HPDE6-E6E7 (cell line): ENCODE results near the gene PDLIM1.
A peak's percentile ranks its signal among the peaks of the same experiment; 100 is the strongest.

Experiments
- DNase-seq: peaks from one replicate; pipeline ENCODE4 v3.0.0; 2011; ENCODE audit warnings: missing footprints; ENCODE audit errors: extremely low spot score

PDLIM1 gene

DNA sequence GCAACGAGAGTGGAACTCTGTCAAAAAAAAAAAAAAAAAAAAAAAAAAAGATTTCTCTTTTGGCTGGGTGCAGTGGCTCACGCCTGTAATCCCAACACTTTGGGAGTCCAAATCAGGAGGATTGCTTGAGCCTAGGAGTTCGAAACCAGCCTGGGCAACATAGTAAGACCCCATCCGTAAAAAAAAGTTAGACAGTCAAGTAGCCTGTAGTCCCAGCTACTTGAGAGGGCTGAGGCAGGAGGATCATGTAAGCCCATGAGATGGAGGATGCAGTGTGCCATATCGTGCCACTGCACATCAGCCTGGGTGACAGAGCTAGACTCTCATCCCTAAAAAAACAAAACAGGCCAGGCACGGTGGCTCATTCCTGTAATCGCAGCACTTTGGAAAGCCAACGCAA lies 25.2 kb downstream of the PDLIM1 start:
- no peak for DNase-seq

DNA sequence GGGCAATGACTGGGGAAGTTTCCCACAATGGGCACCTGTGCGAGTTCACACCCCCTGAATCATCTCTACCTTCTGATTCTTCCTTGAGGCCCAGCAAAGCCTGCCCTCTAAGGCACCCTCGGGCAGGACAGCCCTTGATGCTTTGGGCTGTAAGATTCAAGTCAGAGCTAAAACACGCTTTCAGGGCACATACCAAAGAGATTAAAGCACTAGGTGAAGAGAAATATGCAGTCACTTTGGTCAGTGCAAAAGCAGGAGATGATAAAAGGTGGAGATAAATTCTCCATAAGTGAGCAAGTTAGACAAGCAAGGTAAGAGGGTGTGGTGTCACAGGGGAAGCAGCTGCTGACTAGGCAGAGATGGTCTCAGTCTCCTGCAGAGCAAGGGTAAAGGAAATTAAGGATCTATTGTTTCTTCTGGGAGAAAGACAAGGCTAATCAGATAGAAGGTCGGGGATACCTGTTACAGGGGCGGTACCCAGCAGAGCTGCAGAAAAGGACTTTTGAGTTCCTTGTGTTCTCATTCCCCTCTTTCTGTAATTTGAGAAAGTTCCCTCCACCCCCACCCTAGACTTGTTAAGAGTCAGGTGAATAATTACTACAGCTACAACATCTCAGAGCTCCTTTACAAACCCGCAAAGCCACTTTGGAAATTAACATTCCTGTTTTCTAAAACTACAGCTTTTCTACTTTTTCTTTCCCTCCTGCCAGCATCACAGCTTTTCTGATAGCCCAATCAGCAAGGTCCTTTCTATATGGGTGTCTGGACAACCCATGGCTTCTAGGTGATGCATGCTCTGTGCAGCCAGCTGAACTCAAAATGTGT lies 26.4 kb downstream of the PDLIM1 start:
- peak; percentile 82 for DNase-seq

GRCh38 chr10:95263864-95264226 lies 27.0 kb downstream of the PDLIM1 start:
- DNase-seq, result no peak

DNA sequence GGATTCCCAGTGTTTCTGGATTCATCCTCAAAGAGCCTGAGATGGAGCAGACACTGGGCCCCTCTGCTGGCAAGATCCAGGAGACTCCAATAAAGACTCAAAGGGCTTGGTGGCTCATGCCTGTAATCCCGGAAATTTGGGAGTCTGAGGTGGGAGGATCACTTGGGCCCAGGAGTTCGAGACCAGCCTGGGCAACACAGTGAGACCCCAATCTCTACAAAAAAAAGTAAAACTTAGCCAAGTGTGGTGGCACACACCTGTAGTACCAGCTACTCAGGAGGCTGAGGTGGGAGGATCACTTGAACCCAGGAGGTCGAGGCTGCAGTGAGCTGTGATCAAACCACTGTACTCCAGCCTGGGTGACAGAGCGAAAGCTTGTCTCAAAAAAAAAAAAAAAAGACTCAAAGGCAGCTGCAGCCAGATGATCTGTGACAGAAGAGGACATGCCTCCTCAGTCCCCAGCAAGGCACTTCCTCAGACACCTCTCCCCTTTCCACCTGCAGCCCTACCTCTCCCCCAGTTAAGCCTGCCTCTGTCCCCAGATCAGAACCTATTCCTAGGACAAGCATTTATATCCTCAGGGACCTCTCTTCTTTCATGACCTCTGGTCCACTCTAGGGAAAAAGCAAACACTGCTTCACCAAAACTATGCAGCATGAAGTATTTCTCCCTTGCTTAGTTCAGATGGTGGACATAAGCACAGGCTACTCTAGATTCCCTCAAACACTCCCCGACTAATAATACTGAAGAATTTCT lies 27.9 kb downstream of the PDLIM1 start:
- DNase-seq, result no peak

GRCh38 chr10:95261926-95262325 lies 28.9 kb downstream of the PDLIM1 start:
- no peak for DNase-seq

DNA sequence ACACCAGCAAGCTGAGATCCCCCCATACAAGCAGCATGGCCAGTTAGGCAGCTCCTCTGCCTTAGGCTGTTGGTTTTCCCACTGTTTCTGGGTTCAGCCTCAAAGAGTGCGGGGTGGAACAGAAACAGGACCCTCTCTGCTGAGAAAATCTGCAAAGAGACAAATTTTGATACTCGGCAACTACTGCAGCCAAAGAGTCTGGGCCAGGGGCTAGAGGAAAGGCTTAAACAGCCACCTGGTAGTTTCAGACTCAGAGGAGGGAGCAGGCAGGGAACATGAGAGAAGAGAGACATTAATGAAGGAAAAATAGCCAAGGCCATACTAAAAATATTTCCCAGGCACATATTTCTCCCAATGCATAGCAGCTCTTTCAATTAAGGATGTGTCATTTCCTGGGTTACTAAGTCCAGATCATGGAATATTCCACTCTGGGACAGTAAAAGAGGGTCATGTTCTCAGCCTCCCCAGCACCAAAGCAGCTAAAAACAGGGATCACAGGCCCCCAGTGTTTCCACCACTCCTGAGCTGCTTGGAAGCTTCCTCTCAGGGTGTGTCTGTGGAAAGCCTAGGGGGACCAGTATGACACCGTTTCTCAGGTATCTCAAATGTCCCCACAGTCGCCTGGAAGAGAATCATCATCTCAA lies 29.8 kb downstream of the PDLIM1 start:
- no peak for DNase-seq

DNA sequence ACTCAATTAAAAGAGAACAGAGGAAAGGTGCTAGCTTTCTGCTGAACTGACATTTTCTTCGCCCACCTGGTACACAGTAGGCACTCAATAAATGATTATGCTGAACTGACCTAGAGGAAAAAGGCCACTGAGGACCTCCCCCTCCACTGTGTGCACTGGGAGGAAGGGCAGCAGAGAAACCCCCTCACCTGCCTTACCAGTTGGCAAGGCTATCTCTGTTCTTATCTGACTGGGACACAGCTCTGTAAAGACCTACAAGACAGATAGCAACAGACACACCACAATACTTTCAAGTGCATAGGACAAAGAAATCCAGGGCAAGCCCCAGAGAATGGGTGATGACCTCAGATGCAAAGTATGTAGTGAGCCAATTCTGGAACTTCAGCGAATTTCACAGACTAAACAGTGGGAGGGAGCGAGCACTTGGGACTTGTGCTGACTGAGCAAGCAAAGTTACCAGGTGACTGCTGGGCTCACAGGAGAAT lies 30.4 kb downstream of the PDLIM1 start:
- no peak for DNase-seq

- DNase-seq, result no peak
Observed at GRCh38 chr10:95257849-95258248, 33.0 kb downstream of the PDLIM1 start.

GRCh38 chr10:95256268-95256667 lies 34.5 kb downstream of the PDLIM1 start:
- no peak for DNase-seq

- no peak for DNase-seq
Observed at GRCh38 chr10:95254629-95255028, 36.2 kb downstream of the PDLIM1 start.

DNA sequence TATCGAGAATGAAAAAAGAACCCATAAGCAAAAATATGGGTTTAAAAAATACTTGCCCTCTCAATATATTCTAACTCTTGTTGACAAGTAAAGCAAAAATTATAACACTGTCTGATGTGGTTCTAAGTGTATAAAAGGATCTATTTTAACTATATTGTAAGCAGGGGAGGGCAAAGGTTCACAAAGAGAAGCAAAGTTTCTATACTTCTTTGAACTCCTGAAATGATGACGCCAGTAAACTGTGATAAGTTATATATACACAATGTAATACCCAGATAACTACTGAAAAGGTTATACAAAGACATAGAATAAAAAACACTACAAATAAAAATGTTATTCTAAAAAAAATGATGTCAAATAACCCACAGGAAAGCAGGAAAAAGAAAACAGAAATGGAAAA lies 37.1 kb downstream of the PDLIM1 start:
- DNase-seq, result no peak

DNA sequence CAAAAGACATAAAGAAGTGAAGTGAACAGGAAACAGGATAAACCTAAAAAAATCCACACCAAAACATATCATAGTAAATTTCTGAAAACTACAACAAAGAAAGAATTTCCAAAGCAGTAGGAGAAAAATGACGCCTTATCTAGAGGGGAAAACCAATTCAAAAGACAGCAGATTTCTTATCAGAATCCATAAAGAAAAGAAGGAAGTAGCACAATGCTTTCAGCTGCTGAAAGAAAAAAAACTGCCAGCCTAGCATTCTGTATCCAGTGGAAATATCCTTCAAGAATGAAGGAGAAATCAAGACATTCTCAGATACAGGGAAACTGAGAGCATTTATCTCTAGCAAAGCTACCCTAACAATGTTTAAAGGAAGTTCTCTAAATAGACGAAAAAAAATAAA lies 37.8 kb downstream of the PDLIM1 start:
- no peak for DNase-seq

DNA sequence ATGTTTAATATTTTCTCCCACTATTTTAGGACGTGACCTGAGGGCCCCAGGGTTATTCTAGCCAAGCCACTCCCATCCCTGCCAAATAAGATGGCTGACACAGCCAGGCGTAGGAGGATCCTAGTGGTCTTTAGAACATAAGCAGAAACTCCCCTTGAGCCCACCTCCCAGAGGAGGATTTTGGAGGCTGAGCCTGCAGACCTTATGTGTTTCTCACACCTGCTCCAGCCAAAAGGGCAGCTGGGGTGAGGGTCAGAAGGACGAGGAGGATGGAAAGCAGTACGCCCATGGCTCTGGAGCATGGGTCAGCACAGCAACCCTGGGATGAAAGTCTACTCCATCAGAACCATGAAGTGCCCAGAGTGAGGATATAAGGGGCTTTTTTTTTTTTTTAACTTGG lies 39.9 kb downstream of the PDLIM1 start:
- DNase-seq, result no peak

GRCh38 chr10:95249467-95249866 lies 41.3 kb downstream of the PDLIM1 start:
- no peak for DNase-seq

- no peak for DNase-seq
Observed at GRCh38 chr10:95248989-95249388, 41.8 kb downstream of the PDLIM1 start.

DNA sequence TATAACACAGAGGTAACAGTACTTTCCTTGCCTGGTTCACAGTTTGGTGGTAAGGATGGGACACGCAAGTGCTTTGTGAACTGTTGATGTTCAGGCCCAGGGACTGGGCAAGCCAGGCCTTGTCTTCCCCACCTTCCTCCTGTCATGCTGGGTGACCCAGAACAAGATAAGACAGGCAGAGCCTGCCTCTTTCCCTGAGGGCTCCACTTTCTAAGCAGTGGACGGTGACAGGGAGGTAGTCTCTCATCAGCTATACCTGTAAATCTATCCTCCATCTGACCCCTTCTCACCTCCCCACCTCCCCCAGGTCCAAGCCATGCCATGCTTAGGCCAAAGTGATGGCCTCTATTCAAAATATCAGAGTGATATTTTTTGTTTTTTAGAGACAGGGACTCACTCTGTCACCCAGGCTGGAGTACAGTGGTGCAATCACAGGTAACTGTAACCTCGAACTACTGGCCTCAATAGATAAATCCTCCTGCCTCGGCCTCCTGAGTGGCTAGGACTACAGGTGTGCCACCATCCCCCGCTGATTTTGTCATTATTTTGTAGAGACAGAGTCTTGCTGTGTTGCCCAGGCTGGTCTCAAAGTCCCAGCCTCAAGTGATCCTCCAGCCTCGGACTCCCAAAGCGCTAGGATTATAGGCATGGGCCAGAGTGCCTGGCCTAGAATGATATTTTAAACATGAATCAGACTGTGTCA lies 42.8 kb downstream of the PDLIM1 start:
- peak; percentile 90 for DNase-seq

GRCh38 chr10:95247200-95247880 lies 43.5 kb downstream of the PDLIM1 start:
- no peak for DNase-seq

DNA sequence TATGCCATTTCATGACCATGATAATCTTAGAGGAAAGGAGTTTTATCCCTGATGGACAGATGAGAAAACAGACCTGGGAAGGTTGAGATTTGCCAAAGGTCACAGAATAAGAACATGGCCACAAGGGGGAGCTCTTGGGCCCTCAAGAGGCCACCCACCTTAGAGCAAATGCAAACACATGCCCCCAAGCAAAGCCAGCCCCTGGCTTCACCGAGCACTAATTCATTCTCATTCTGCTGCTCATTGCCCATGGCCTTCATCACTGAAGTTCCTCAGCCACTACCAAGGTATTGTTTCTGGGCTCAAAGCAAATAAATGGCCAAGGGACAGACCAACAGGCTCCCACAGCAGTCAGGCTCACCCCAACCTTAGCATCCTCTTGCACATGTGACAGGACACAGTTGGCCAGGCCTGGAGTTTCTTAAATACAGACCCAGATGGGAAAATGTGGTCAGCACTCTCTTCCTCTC lies 44.2 kb downstream of the PDLIM1 start:
- DNase-seq, result no peak

GRCh38 chr10:95245425-95246055 lies 45.3 kb downstream of the PDLIM1 start:
- no peak for DNase-seq

DNA sequence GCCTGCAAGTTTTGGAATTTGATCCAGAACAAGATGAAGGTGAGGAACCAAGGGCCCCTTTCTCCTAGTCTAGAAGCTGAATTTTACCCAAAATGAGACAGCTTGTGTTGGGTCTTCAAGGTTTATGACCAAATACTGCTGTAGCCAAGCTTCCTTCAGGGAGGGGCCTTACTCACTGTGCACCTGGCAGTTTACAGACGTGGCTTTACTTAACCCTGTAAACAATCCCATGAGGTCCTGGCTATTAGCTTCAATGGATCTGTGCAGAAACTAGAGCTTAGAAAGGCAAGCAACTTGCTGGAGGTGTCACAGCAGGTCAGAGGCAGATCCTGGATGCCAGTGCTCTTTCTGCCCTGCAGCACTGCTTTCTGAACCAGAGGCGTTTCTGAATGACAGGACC lies 46.7 kb downstream of the PDLIM1 start:
- DNase-seq, result no peak

DNA sequence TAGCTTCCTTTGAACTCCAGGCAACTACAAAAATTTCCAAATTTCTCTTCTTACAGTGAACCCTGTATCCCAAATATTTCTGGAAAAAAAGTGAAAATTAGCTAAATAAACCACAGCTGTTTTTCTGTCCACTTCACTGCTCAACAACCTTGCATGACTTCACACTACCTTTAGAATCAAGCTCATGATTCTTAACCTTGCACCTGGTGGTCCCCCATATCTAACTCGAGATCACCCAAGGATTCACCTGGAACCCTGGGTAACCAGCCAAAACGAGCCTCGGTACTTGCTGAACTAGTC lies 47.5 kb downstream of the PDLIM1 start:
- DNase-seq, result no peak
